NOMO-1 treated with dmso at 0.1 percent for 144 hours (cell line): ENCODE measurements around the gene ITGAL.
"Not testable (repeated sequence)": the region's sequence is repeated elsewhere in the genome, so short reads cannot be mapped to it uniquely, and the experiment has no call there.

Experiments
- DNase-seq: peaks from one replicate; lab custom pipeline; 2025; ENCODE audit not compliant: unreplicated experiment; lab: John Stamatoyannopoulos, UW

Gene ITGAL

GRCh38 chr16:30526137-30526822 lies 53.7 kb downstream of the ITGAL start, which contains the start of gene ZNF768:
ZNF768 (minus strand) TSS chr16:30526566; CDS start chr16:30526413, 153 bp downstream.
- DNase-seq: peak; percentile 44

GRCh38 chr16:30526823-30527634 lies 54.5 kb downstream of the ITGAL start:
- DNase-seq: peak; percentile 98

GRCh38 chr16:30527635-30528178 lies 55.2 kb downstream of the ITGAL start:
- peak; percentile 77 for DNase-seq

GRCh38 chr16:30528799-30529457 lies 56.4 kb downstream of the ITGAL start:
- DNase-seq: no peak

- no peak for DNase-seq
Observed at GRCh38 chr16:30530163-30531037, 57.9 kb downstream of the ITGAL start.

GRCh38 chr16:30532285-30533145 lies 60.0 kb downstream of the ITGAL start:
- no peak for DNase-seq

GRCh38 chr16:30533146-30533522 lies 60.6 kb downstream of the ITGAL start:
- DNase-seq: no peak

GRCh38 chr16:30533748-30534367 lies 61.3 kb downstream of the ITGAL start:
- DNase-seq: no peak

GRCh38 chr16:30534368-30535105 lies 62.0 kb downstream of the ITGAL start, which contains the start of gene ZNF747:
ZNF747 (minus strand) TSS chr16:30534858; CDS start chr16:30534679, 179 bp downstream.
- peak; percentile 77 for DNase-seq

- no peak for DNase-seq
Observed at GRCh38 chr16:30535106-30535776, 62.7 kb downstream of the ITGAL start.

GRCh38 chr16:30535777-30536190 lies 63.2 kb downstream of the ITGAL start:
- peak; percentile 67 for DNase-seq

- DNase-seq: not testable (repeated sequence)
Observed at GRCh38 chr16:30536391-30537024, 64.0 kb downstream of the ITGAL start.

- DNase-seq: no peak
Observed at GRCh38 chr16:30539000-30539964, 66.7 kb downstream of the ITGAL start.

GRCh38 chr16:30539986-30540526 lies 67.5 kb downstream of the ITGAL start:
- not testable (repeated sequence) for DNase-seq

GRCh38 chr16:30540916-30541464 lies 68.4 kb downstream of the ITGAL start:
- DNase-seq: not testable (repeated sequence)
